H1 (cell line): ENCODE data around the gene TAOK1. TPM values are rescaled to one million over a fixed set of nuclear protein-coding genes. Genes with fewer than 3 reads are reported as not detected.

ENCODE experiments used
- CTCF ChIA-PET: fragments of 300-600 bp; sonication (Branson Sonifier 250); formaldehyde crosslinking; loops from one replicate; lab custom pipeline; 2021; ENCODE audit not compliant: partially characterized antibody; lab: Charles Lee
- POLR2A ChIA-PET: fragments of 300-600 bp; sonication (Branson Sonifier 250); formaldehyde crosslinking; loops from one replicate; lab custom pipeline; 2021; ENCODE audit warnings: inconsistent platforms; ENCODE audit not compliant: partially characterized antibody; lab: Charles Lee
- DNase-seq, 2 experiments: peaks; one replicate each; pipeline versions ENCODE4 v3.0.0 to v3.0.0-alpha.2; 2010 to 2022; ENCODE audit warnings: low spot score in 2 of 2, low read depth in 1 of 2, mixed read lengths in 1 of 2
- FAIRE-seq: peaks from 2 replicates; lab custom pipeline; 2011; peaks lifted over from hg19 to GRCh38; lab: Jason Lieb, UNC
- H2AFZ ChIP-seq: 2 replicates; pipeline ENCODE4 v1.8.1; 2012; ENCODE audit warnings: low read length, inconsistent platforms
- H2AK5ac ChIP-seq: 2 replicates; pipeline ENCODE4 v1.6.1; 2013; ENCODE audit warnings: low read depth, low read length
- H2BK120ac ChIP-seq: replicated peaks from 2 replicates; pipeline ENCODE3; 2013; ENCODE audit warnings: low read depth, low read length, inconsistent platforms
- H2BK12ac ChIP-seq: 2 replicates; pipeline ENCODE4 v1.6.1; 2013; ENCODE audit warnings: low read depth, low read length
- H2BK15ac ChIP-seq: 2 replicates; pipeline ENCODE4 v1.6.1; 2013; ENCODE audit warnings: low read length
- H2BK20ac ChIP-seq: 2 replicates; pipeline ENCODE4 v1.6.1; 2013; ENCODE audit warnings: low read length
- H2BK5ac ChIP-seq: 2 replicates; pipeline ENCODE4 v1.6.1; 2013; ENCODE audit warnings: low read depth, low read length
- H3K14ac ChIP-seq: 2 replicates; pipeline ENCODE4 v1.6.1; 2013; ENCODE audit warnings: inconsistent platforms; ENCODE audit not compliant: insufficient read length
- H3K18ac ChIP-seq: 2 replicates; pipeline ENCODE4 v1.6.1; 2013; ENCODE audit warnings: low read length; ENCODE audit errors: extremely low read depth
- H3K23ac ChIP-seq: 2 replicates; pipeline ENCODE4 v1.6.1; 2013; ENCODE audit warnings: inconsistent platforms; ENCODE audit not compliant: insufficient read length
- H3K23me2 ChIP-seq: 2 replicates; pipeline ENCODE4 v1.6.1; 2013; ENCODE audit warnings: low read depth, low read length
- H3K27ac ChIP-seq: 2 replicates; pipeline ENCODE4 v1.6.1; 2011; ENCODE audit warnings: low read depth, low read length, inconsistent platforms
- H3K27me3 ChIP-seq, 4 experiments: replicated peaks in 1 of 4; 1 replicate in 1 of 4; 2 replicates in 3 of 4; pipeline versions ENCODE4 v1.6.1 to v1.8.1; 2011 to 2013; ENCODE audit warnings: low read length in 3 of 4, mild to moderate bottlenecking in 3 of 4, inconsistent platforms in 2 of 4, mixed read lengths in 2 of 4, moderate library complexity in 1 of 4; ENCODE audit not compliant: control insufficient read depth in 3 of 4, insufficient read depth in 3 of 4; ENCODE audit errors: extremely low read depth in 1 of 4
- H3K36me3 ChIP-seq, 4 experiments: 2 replicates each; pipeline versions ENCODE4 v1.6.1 to v1.8.1; 2011 to 2013; ENCODE audit warnings: mild to moderate bottlenecking in 4 of 4, low read length in 3 of 4, moderate library complexity in 2 of 4, control low read depth in 1 of 4, inconsistent platforms in 1 of 4; ENCODE audit not compliant: insufficient read depth in 4 of 4, control insufficient read depth in 2 of 4
- H3K4ac ChIP-seq: replicated peaks from 2 replicates; pipeline ENCODE3; 2013; ENCODE audit warnings: low read length, low read depth, mixed read lengths, inconsistent platforms; ENCODE audit not compliant: insufficient read length
- H3K4me1 ChIP-seq, 4 experiments: replicated peaks in 1 of 4; 1 replicate in 1 of 4; 2 replicates in 3 of 4; pipeline versions ENCODE4 v1.6.1 to v1.8.1; 2011 to 2013; ENCODE audit warnings: low read length in 3 of 4, inconsistent platforms in 2 of 4, mixed read lengths in 1 of 4; ENCODE audit not compliant: insufficient read depth in 4 of 4, control insufficient read depth in 3 of 4
- H3K4me2 ChIP-seq, 2 experiments: 2 replicates each; pipeline versions ENCODE4 v1.6.1 to v1.8.1; 2011 to 2013; ENCODE audit warnings: low read depth in 2 of 2, low read length in 2 of 2, control low read depth in 1 of 2, inconsistent platforms in 1 of 2, mild to moderate bottlenecking in 1 of 2; ENCODE audit not compliant: insufficient read depth in 1 of 2
- H3K4me3 ChIP-seq, 4 experiments: fragments of 200-600, 300-600 bp in 1 of 4; sonication (generic), shearing (Covaris generic), sonication (Bioruptor Twin) in 1 of 4; 2 replicates each; pipeline versions ENCODE4 v1.5.1 to v1.8.1; 2011 to 2016; ENCODE audit warnings: low read length in 4 of 4, low read depth in 3 of 4, control low read depth in 2 of 4, inconsistent platforms in 2 of 4, mild to moderate bottlenecking in 2 of 4, mixed read lengths in 1 of 4, moderate library complexity in 1 of 4; ENCODE audit not compliant: insufficient read depth in 2 of 4; ENCODE audit errors: extremely low read depth in 1 of 4
- H3K56ac ChIP-seq: replicated peaks from 2 replicates; pipeline ENCODE3; 2013; ENCODE audit warnings: low read depth, mild to moderate bottlenecking, mixed read lengths, low read length, inconsistent platforms; ENCODE audit not compliant: insufficient read length
- H3K79me1 ChIP-seq: 2 replicates; pipeline ENCODE4 v1.6.1; 2013; ENCODE audit warnings: low read depth, low read length, control low read depth
- H3K79me2 ChIP-seq, 2 experiments: 2 replicates each; pipeline versions ENCODE4 v1.6.1 to v1.8.1; 2012 to 2013; ENCODE audit warnings: low read length in 2 of 2, mild to moderate bottlenecking in 2 of 2, inconsistent platforms in 1 of 2; ENCODE audit not compliant: insufficient read depth in 2 of 2, control insufficient read depth in 1 of 2
- H3K9ac ChIP-seq, 4 experiments: replicated peaks in 1 of 4; 1 replicate in 1 of 4; 2 replicates in 3 of 4; pipeline versions ENCODE4 v1.6.1 to v1.8.1; 2011 to 2013; ENCODE audit warnings: low read depth in 3 of 4, low read length in 3 of 4, control low read depth in 2 of 4, mild to moderate bottlenecking in 2 of 4, moderate library complexity in 2 of 4, inconsistent platforms in 1 of 4; ENCODE audit errors: extremely low read depth in 1 of 4
- H3K9me3 ChIP-seq, 2 experiments: 2 replicates each; pipeline versions ENCODE4 v1.6.1 to v1.8.1; 2012 to 2013; ENCODE audit warnings: mild to moderate bottlenecking in 2 of 2, moderate library complexity in 2 of 2, control low read depth in 1 of 2, inconsistent platforms in 1 of 2, low read depth in 1 of 2, low read length in 1 of 2, mixed read lengths in 1 of 2; ENCODE audit not compliant: insufficient read depth in 2 of 2
- H4K20me1 ChIP-seq, 2 experiments: replicated peaks in 1 of 2; 2 replicates each; pipeline versions ENCODE3 to v1.8.1; 2011 to 2013; ENCODE audit warnings: inconsistent platforms in 2 of 2, low read length in 2 of 2, mild to moderate bottlenecking in 1 of 2; ENCODE audit not compliant: insufficient read depth in 2 of 2, control insufficient read depth in 1 of 2
- H4K5ac ChIP-seq: 2 replicates; pipeline ENCODE4 v1.6.1; 2013; ENCODE audit warnings: low read length, low read depth, mixed read lengths, inconsistent platforms; ENCODE audit not compliant: insufficient read length
- H4K8ac ChIP-seq: 2 replicates; pipeline ENCODE4 v1.8.0; 2013; ENCODE audit warnings: mild to moderate bottlenecking, moderate library complexity, low read length, inconsistent platforms; ENCODE audit not compliant: insufficient read depth; ENCODE audit errors: extremely low read depth
- H4K91ac ChIP-seq: replicated peaks from 2 replicates; pipeline ENCODE3; 2013; ENCODE audit warnings: low read length, mixed read lengths, inconsistent platforms; ENCODE audit not compliant: insufficient read length
- ASH2L ChIP-seq: fragments of 200-600, 300-600 bp; sonication (generic); IDR thresholded peaks from one replicate; pipeline ENCODE4 v1.7.1; 2017; ENCODE audit warnings: low read length
- CBX8 ChIP-seq: fragments of 300-800, 300-1000 bp; sonication (generic); IDR thresholded peaks from 2 replicates; pipeline ENCODE4 v1.7.1; 2016; ENCODE audit warnings: low read depth, low read length, borderline replicate concordance
- CHD2 ChIP-seq: IDR thresholded peaks from 2 replicates; pipeline ENCODE4 v1.6.1; 2012; ENCODE audit warnings: low read length, improper control_type of control experiment
- CTBP2 ChIP-seq: IDR thresholded peaks from 2 replicates; pipeline ENCODE4 v1.7.0; 2011; ENCODE audit warnings: borderline replicate concordance, mild to moderate bottlenecking, moderate library complexity, mixed read lengths, low read length; ENCODE audit not compliant: insufficient read depth, insufficient read length
- EGR1 ChIP-seq: IDR thresholded peaks from 2 replicates; pipeline ENCODE4 v1.6.1; 2011; ENCODE audit warnings: low read depth, low read length, borderline replicate concordance
- EP300 ChIP-seq, 2 experiments: IDR thresholded peaks; 1 replicate in 1 of 2; 2 replicates in 1 of 2; pipeline ENCODE4 v1.6.1; 2011 to 2012; ENCODE audit warnings: low read depth in 2 of 2, low read length in 2 of 2, mild to moderate bottlenecking in 2 of 2, borderline replicate concordance in 1 of 2, inconsistent platforms in 1 of 2, moderate library complexity in 1 of 2
- KDM4A ChIP-seq: IDR thresholded peaks from one replicate; pipeline ENCODE4 v1.7.1; 2012; ENCODE audit warnings: low read depth, mild to moderate bottlenecking, moderate library complexity, low read length, inconsistent platforms; ENCODE audit not compliant: severe bottlenecking
- PHF8 ChIP-seq: fragments of 200-600 bp; sonication (generic); conservative IDR thresholded peaks from 2 replicates; pipeline ENCODE4 v1.7.1; 2012; ENCODE audit warnings: low read depth, mild to moderate bottlenecking, inconsistent platforms, low read length, moderate library complexity
- SIN3A ChIP-seq, 2 experiments: IDR thresholded peaks in 1 of 2; conservative IDR thresholded peaks in 1 of 2; 2 replicates each; pipeline ENCODE4 v1.6.1; 2011 to 2012; ENCODE audit warnings: low read length in 2 of 2, improper control_type of control experiment in 1 of 2, low read depth in 1 of 2, mild to moderate bottlenecking in 1 of 2
- SP4 ChIP-seq: IDR thresholded peaks from 2 replicates; pipeline ENCODE4 v1.6.1; 2012; ENCODE audit warnings: low read length, inconsistent platforms
- WGBS, 2 experiments: shearing (Covaris generic) in 1 of 2; methylation state at CpG; one replicate each; pipeline versions ENCODE4 v1.1.6 to v1.1.7; 2013 to 2015; ENCODE audit warnings: low lambda C conversion rate in 2 of 2, mixed read lengths in 2 of 2, inconsistent platforms in 1 of 2, low coverage in 1 of 2, missing lambda C conversion rate in 1 of 2; ENCODE audit not compliant: insufficient replicate concordance in 2 of 2, insufficient coverage in 1 of 2, insufficient read length in 1 of 2; ENCODE audit errors: extremely low coverage in 1 of 2, missing lambda C conversion rate in 1 of 2; 5-methylcytosine and 5-hydroxymethylcytosine counted together
- polyA plus RNA-seq, 7 experiments: library from polyadenylated mRNA; depleted of rRNA in 3 of 7; stranded (reverse) in 5 of 7; unstranded in 2 of 7; fragments of >200 nt in 5 of 7; fragments of 200-250 nt in 2 of 7; gene quantifications; 1 replicate in 5 of 7; 2 replicates in 1 of 7; 4 replicates in 1 of 7; pipeline versions ENCODE4 v1.2.1 to v1.2.3, GENCODE V29; 2011 to 2013; ENCODE audit warnings: missing spikeins in 2 of 7, mixed read lengths in 2 of 7
- total RNA-seq: library from RNA; stranded (reverse); fragmentation: NEBNext Ultra II Directional; extraction: Animal tissue kit (Norgen Biotek cat#: 25700); gene quantifications from 2 replicates; pipeline ENCODE4 v1.2.1, GENCODE V29; 2021

Gene TAOK1
- total and polyA plus RNA-seq, 2 of the 8 experiments (the other 6 are each of a cell fraction or from before 2014, with no cell fraction given), result 12.2 to 90.6 TPM

GRCh38 chr17:29591146-29591736, 201.1 kb downstream of the TAOK1 start:
- no peak overlapping the region for H2AK5ac ChIP-seq
- peaks cover 36% of the 10 kb centered on the region; the same call in 1 of the 2 replicates for H3K23me2 ChIP-seq
- peak overlapping the region in 3 of 4 experiments; percentile 6 to 31 (median 28); a peak in 4 of 7 replicates for H3K9ac ChIP-seq
- H3K4ac ChIP-seq, result no peak overlapping the region
- no peaks in the 10 kb centered on the region for H3K36me3 ChIP-seq
- ChIA-PET POLR2A (interaction anchor here (0.6 to 3.6 kb wide), 11 partner anchors 10 to 298 kb away, joined by 3 to 30 read pairs (median 6); partner anchors contain the start of genes NUFIP2 and TAOK1), CTCF (interaction anchor here (0.6 to 5.0 kb wide), 13 partner anchors 15 to 553 kb away, joined by 3 to 167 read pairs (median 4); partner anchors contain the start of genes CORO6 and TP53I13)
- H3K79me2 ChIP-seq, result peaks cover 0 to 40% of the 10 kb centered on the region in 2 experiments; a peak in 2 of 4 replicates
- 1% methylated on average over 24 of the region's 31 CpGs; no CpG with 5 or more reads in 1 of the 2 experiments for WGBS, 2 experiments
- peak overlapping the region; percentile 59 for H3K56ac ChIP-seq
- 0 out of 2 replicates have a peak overlapping the region, but pooled peaks have one; percentile 83 for H2BK15ac ChIP-seq
- H3K4me3 ChIP-seq, result peak overlapping the region; percentile 56 to 76 (median 64)
- H3K9me3 ChIP-seq, result no peaks in the 10 kb centered on the region
- H2BK12ac ChIP-seq, result peak overlapping the region; percentile 68; the same call in 1 of the 2 replicates
- H3K27ac ChIP-seq, result 0 out of 2 replicates have a peak overlapping the region, but pooled peaks have one; percentile 25
- FAIRE-seq (no peak), DNase-seq (no peak)
- H4K8ac ChIP-seq, result no peak overlapping the region
- H3K18ac ChIP-seq, result peak overlapping the region; percentile 93
- peak overlapping the region; percentile 75 for H4K91ac ChIP-seq
- peak overlapping the region; percentile 77; the same call in 1 of the 2 replicates for H2AFZ ChIP-seq
- peaks cover 14% of the 10 kb centered on the region for H3K79me1 ChIP-seq
- peak overlapping the region; percentile 75; the same call in 1 of the 2 replicates for H2BK5ac ChIP-seq
- peaks cover 12 to 30% of the 10 kb centered on the region in 2 experiments for H4K20me1 ChIP-seq
- no peak overlapping the region for H2BK20ac ChIP-seq
- H3K23ac ChIP-seq, result no peak overlapping the region
- H3K27me3 ChIP-seq, result peaks cover 0 to 6% (median 5%) of the 10 kb centered on the region in 4 experiments; a peak in 2 of 7 replicates
- peaks cover 0 to 49% (median 36%) of the 10 kb centered on the region in 4 experiments; a peak in 6 of 7 replicates for H3K4me1 ChIP-seq
- H3K14ac ChIP-seq, result no peak overlapping the region
- H4K5ac ChIP-seq, result peak overlapping the region; percentile 65
- no peak overlapping the region for H2BK120ac ChIP-seq
- peak overlapping the region; percentile 80 to 93 for H3K4me2 ChIP-seq
- TF ChIP-seq SP4, result no peak; the same call in 1 of the 2 replicates
- TF ChIP-seq CHD2, result peak; percentile 8; the same call in 1 of the 2 replicates
- 0 out of 2 replicates have a peak, but pooled peaks have one; percentile 42 for TF ChIP-seq PHF8
- peak in 1 of 2 experiments; percentile 10; a peak in 1 of 4 replicates for TF ChIP-seq SIN3A (conservative IDR thresholded peaks at IDR 0.05 in 1 of 2, IDR thresholded peaks at IDR 0.05 in 1 of 2; ENCODE audit: low read depth in 1 of 2, low read length in 2 of 2)
- no peak for TF ChIP-seq CBX8
- TF ChIP-seq ASH2L, result peak; percentile 87
- TF ChIP-seq KDM4A, result peak; percentile 95
- peak; percentile 80 for TF ChIP-seq CTBP2
- 0 out of 2 replicates have a peak, but pooled peaks have one; percentile 25 for TF ChIP-seq EGR1
- no peak for TF ChIP-seq EP300 (IDR thresholded peaks at IDR 0.05; ENCODE audit: borderline replicate concordance in 1 of 2, low read depth in 2 of 2, low read length in 2 of 2)
